PFSK-1 (cell line): ENCODE results near the gene MGAT5.

Source experiments
- FOXP2 ChIP-seq: optimal IDR thresholded peaks from 2 replicates; pipeline ENCODE3; 2011; ENCODE audit warnings: borderline replicate concordance, control low read depth, inconsistent platforms; ENCODE audit not compliant: insufficient read depth; ENCODE audit errors: extremely low read length, extremely low read depth
- POLR2AphosphoS5 ChIP-seq: IDR thresholded peaks from 2 replicates; pipeline ENCODE4 v1.6.1; 2012; ENCODE audit warnings: low read depth, mild to moderate bottlenecking, control low read depth, low read length, moderate library complexity
- SIN3A ChIP-seq: IDR thresholded peaks from 2 replicates; pipeline ENCODE4 v1.6.1; 2012; ENCODE audit warnings: mild to moderate bottlenecking, low read length, moderate library complexity, borderline replicate concordance; ENCODE audit not compliant: insufficient read depth
- TAF1 ChIP-seq: IDR thresholded peaks from 2 replicates; pipeline ENCODE4 v1.6.1; 2012; ENCODE audit warnings: low read length, control low read depth, borderline replicate concordance; ENCODE audit not compliant: insufficient read depth
- TF ChIP-seq, protein P1 (sequence below), 2 experiments: IDR thresholded peaks; 2 replicates each; pipeline versions ENCODE4 v1.6.1 to v1.8.0; 2011 to 2012; ENCODE audit warnings: low read depth in 2 of 2, low read length in 2 of 2, control low read depth in 1 of 2, inconsistent platforms in 1 of 2, mild to moderate bottlenecking in 1 of 2, moderate library complexity in 1 of 2; ENCODE audit not compliant: insufficient read depth in 1 of 2

The MGAT5 gene

DNA sequence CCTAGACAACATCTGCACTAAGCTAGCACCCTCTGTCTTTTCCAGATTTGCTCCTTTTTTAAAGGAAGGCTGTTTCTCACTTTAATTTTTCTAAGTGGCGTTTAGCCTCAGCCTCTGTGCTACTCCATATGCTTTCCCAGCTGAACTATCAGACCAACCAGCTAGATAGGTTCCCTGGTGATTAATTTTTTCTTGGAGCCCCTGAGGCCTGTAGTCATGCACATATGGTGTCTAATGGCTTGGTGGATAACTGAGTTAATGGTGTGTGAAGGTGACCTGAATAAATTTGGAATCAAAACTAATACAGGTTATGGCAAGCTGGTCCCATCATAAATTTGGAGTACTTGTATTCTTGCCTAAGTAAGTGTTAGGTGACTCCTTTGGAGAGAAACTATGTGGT, 135.5 kb downstream of the MGAT5 start:
- TF ChIP-seq FOXP2 (no peak), POLR2AphosphoS5 (no peak), SIN3A (no peak), TAF1 (no peak)
- TF ChIP-seq, protein P1, sequence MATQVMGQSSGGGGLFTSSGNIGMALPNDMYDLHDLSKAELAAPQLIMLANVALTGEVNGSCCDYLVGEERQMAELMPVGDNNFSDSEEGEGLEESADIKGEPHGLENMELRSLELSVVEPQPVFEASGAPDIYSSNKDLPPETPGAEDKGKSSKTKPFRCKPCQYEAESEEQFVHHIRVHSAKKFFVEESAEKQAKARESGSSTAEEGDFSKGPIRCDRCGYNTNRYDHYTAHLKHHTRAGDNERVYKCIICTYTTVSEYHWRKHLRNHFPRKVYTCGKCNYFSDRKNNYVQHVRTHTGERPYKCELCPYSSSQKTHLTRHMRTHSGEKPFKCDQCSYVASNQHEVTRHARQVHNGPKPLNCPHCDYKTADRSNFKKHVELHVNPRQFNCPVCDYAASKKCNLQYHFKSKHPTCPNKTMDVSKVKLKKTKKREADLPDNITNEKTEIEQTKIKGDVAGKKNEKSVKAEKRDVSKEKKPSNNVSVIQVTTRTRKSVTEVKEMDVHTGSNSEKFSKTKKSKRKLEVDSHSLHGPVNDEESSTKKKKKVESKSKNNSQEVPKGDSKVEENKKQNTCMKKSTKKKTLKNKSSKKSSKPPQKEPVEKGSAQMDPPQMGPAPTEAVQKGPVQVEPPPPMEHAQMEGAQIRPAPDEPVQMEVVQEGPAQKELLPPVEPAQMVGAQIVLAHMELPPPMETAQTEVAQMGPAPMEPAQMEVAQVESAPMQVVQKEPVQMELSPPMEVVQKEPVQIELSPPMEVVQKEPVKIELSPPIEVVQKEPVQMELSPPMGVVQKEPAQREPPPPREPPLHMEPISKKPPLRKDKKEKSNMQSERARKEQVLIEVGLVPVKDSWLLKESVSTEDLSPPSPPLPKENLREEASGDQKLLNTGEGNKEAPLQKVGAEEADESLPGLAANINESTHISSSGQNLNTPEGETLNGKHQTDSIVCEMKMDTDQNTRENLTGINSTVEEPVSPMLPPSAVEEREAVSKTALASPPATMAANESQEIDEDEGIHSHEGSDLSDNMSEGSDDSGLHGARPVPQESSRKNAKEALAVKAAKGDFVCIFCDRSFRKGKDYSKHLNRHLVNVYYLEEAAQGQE (IDR thresholded peaks at IDR 0.05; ENCODE audit: insufficient read depth in 1 of 2, low read depth in 2 of 2, low read length in 2 of 2) = no peak

GRCh38 chr2:134391751-134392160, 137.9 kb downstream of the MGAT5 start:
- TF ChIP-seq POLR2AphosphoS5 = no peak
- TF ChIP-seq FOXP2 = no peak
- TF ChIP-seq SIN3A = no peak
- TF ChIP-seq TAF1 = no peak
- TF ChIP-seq, protein P1 (IDR thresholded peaks at IDR 0.05; ENCODE audit: insufficient read depth in 1 of 2, low read depth in 2 of 2, low read length in 2 of 2) = no peak

DNA sequence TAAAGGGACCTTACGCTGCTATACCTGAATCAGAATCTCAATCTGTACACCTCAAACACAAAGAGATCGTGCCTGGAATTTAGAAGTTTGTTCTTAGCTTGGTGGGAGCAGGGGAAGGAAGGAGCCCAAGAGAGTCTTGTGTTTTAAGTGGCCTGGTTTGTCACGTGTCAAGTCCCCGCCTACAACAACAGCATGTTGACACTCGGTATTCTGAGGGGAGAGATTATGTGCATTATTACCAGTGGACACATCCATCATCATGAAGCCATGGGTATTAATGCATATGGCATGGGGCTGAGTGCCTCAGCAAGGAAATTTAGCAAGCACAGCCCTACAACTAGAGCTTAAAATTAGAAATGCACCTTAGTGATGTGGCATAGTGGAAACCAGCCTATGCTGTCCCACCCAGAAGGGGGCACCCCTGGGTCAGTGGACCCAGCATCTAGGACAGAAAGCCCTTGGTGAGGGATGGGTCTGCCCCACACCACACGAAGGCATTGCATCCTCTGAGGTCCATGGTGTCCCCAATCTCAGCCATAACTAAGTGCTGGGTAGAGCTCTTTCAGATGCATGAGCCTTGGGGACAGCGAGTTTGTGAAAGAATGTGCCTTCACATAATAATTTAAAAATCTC, 138.7 kb downstream of the MGAT5 start:
- TF ChIP-seq, protein P1 (IDR thresholded peaks at IDR 0.05; ENCODE audit: insufficient read depth in 1 of 2, low read depth in 2 of 2, low read length in 2 of 2) = no peak
- no peak for TF ChIP-seq SIN3A
- no peak for TF ChIP-seq FOXP2
- no peak for TF ChIP-seq POLR2AphosphoS5
- no peak for TF ChIP-seq TAF1

DNA sequence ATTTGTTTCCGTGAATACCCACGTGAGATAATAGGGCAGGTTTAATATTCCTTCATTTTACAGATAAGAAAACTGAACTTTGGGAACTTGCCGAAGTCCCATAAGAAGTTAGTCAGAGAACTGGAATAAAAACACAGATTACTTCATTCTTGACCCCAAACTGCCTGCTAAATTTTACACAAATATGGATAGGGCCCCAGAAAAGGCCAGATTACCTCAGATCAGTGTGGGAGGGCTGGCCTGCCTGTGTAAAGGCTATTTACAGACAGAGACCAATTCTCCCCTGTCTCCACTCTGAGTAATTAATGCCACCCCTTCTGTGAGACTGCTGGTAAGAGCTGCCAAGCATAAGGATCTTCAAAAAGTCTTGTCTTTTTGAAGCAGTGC, 139.2 kb downstream of the MGAT5 start:
- TF ChIP-seq, protein P1 (IDR thresholded peaks at IDR 0.05; ENCODE audit: insufficient read depth in 1 of 2, low read depth in 2 of 2, low read length in 2 of 2) = no peak
- TF ChIP-seq SIN3A = no peak
- no peak for TF ChIP-seq POLR2AphosphoS5
- TF ChIP-seq TAF1 = no peak
- no peak for TF ChIP-seq FOXP2
